MM.1S (cell line): ENCODE results near the gene VEGFC.

Experiments
- DNase-seq: peaks from one replicate; pipeline ENCODE4 v3.0.0-alpha.2; 2015
- H2AFZ ChIP-seq: fragments of 300-600 bp; sonication (generic); 2 replicates; pipeline ENCODE4 v1.6.0; 2016; ENCODE audit warnings: antibody characterized with exemption, low read length
- H3F3A ChIP-seq: fragments of 300-600 bp; sonication (generic); 2 replicates; pipeline ENCODE4 v1.6.1; 2016; ENCODE audit warnings: mild to moderate bottlenecking, antibody characterized with exemption, low read length, moderate library complexity, mixed read lengths; ENCODE audit not compliant: insufficient read depth
- H3K27ac ChIP-seq: fragments of 300-600 bp; sonication (generic); 2 replicates; pipeline ENCODE4 v1.5.1; 2016; ENCODE audit warnings: mild to moderate bottlenecking, low read length
- H3K27me3 ChIP-seq: fragments of 300-600 bp; sonication (generic); replicated peaks from 2 replicates; pipeline ENCODE4 v1.6.0; 2016; ENCODE audit warnings: low read length; ENCODE audit not compliant: insufficient read depth
- H3K36me3 ChIP-seq: fragments of 300-600 bp; sonication (generic); replicated peaks from 2 replicates; pipeline ENCODE4 v1.6.1; 2016; ENCODE audit warnings: mild to moderate bottlenecking, low read length, mixed read lengths; ENCODE audit not compliant: insufficient read depth
- H3K4me1 ChIP-seq: fragments of 300-600 bp; sonication (generic); 2 replicates; pipeline ENCODE4 v1.6.1; 2016; ENCODE audit warnings: low read length, mixed read lengths
- H3K4me2 ChIP-seq: fragments of 300-600 bp; sonication (generic); 2 replicates; pipeline ENCODE4 v1.6.0; 2016; ENCODE audit warnings: low read depth, low read length
- H3K4me3 ChIP-seq: fragments of 300-600 bp; sonication (generic); 2 replicates; pipeline ENCODE4 v1.5.1; 2016; ENCODE audit warnings: low read length, mixed read lengths
- H3K79me2 ChIP-seq: fragments of 300-600 bp; sonication (generic); 2 replicates; pipeline ENCODE4 v1.6.1; 2016; ENCODE audit warnings: mixed run types, low read length, mixed read lengths
- H3K9ac ChIP-seq: fragments of 300-600 bp; sonication (generic); 2 replicates; pipeline ENCODE4 v1.6.1; 2016; ENCODE audit warnings: low read length, mixed read lengths
- H3K9me2 ChIP-seq: fragments of 300-600 bp; sonication (generic); replicated peaks from 2 replicates; pipeline ENCODE4 v1.6.1; 2016; ENCODE audit warnings: mild to moderate bottlenecking, low read length, mixed read lengths; ENCODE audit not compliant: insufficient read depth
- H3K9me3 ChIP-seq: fragments of 300-600 bp; sonication (generic); replicated peaks from 2 replicates; pipeline ENCODE4 v1.6.1; 2016; ENCODE audit warnings: mild to moderate bottlenecking, low read length, mixed read lengths; ENCODE audit not compliant: insufficient read depth
- H4K20me1 ChIP-seq: fragments of 300-600 bp; sonication (generic); 2 replicates; pipeline ENCODE4 v1.6.1; 2016; ENCODE audit warnings: mild to moderate bottlenecking, low read length, moderate library complexity, mixed read lengths; ENCODE audit not compliant: insufficient read depth
- EZH2 ChIP-seq: fragments of 300-600 bp; sonication (generic); optimal IDR thresholded peaks from 2 replicates; pipeline ENCODE3; 2017; ENCODE audit warnings: low read depth, mild to moderate bottlenecking, antibody characterized with exemption, low read length, mixed read lengths
- EZH2phosphoT487 ChIP-seq: fragments of 300-600 bp; sonication (generic); IDR thresholded peaks from 2 replicates; pipeline ENCODE4 v1.6.1; 2018; ENCODE audit warnings: antibody characterized with exemption, low read length
- TF ChIP-seq, protein P1 (sequence below): fragments of 300-600 bp; sonication (generic); IDR thresholded peaks from 2 replicates; pipeline ENCODE4 v1.5.1; 2016; ENCODE audit warnings: antibody characterized with exemption, low read length, mixed read lengths

The VEGFC gene

DNA sequence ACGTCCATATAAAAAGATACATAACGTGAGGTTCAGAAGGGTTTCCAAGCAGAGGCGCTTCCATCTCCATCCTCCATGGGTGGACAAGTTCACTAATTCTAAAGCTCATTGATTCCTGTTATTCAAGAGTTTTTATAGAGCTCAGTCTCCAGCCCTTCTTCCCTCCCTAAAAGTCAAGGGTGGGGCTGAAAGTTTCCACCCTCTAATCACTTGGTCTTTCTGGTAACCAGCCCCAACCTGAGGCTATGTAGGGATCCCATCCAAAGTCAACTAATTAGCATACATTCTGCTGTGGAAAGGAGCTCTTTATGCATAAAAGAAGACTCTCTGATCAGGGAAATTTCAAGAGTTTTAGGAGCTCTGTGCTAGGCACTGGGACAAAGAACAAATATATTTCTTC is 46.9 kb upstream of the VEGFC start:
- Histone ChIP-seq H3K27ac (no peak overlapping the region), H2AFZ (no peak overlapping the region), H3K9ac (no peak overlapping the region), H3K9me2 (no peaks in the 10 kb centered on the region), H3F3A (no peaks in the 10 kb centered on the region), H3K4me2 (no peak overlapping the region), H3K9me3 (no peaks in the 10 kb centered on the region), H3K4me1 (no peaks in the 10 kb centered on the region), H3K27me3 (no peaks in the 10 kb centered on the region), H3K4me3 (no peak overlapping the region), H3K36me3 (no peaks in the 10 kb centered on the region), H3K79me2 (no peaks in the 10 kb centered on the region), H4K20me1 (no peaks in the 10 kb centered on the region)
- DNase-seq = no peak
- TF ChIP-seq, protein P1, sequence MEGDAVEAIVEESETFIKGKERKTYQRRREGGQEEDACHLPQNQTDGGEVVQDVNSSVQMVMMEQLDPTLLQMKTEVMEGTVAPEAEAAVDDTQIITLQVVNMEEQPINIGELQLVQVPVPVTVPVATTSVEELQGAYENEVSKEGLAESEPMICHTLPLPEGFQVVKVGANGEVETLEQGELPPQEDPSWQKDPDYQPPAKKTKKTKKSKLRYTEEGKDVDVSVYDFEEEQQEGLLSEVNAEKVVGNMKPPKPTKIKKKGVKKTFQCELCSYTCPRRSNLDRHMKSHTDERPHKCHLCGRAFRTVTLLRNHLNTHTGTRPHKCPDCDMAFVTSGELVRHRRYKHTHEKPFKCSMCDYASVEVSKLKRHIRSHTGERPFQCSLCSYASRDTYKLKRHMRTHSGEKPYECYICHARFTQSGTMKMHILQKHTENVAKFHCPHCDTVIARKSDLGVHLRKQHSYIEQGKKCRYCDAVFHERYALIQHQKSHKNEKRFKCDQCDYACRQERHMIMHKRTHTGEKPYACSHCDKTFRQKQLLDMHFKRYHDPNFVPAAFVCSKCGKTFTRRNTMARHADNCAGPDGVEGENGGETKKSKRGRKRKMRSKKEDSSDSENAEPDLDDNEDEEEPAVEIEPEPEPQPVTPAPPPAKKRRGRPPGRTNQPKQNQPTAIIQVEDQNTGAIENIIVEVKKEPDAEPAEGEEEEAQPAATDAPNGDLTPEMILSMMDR = no peak
- TF ChIP-seq EZH2 = no peak
- TF ChIP-seq EZH2phosphoT487 = no peak

- no peaks in the 10 kb centered on the region for H4K20me1 ChIP-seq
- no peak for DNase-seq
- H3K27ac ChIP-seq = no peak overlapping the region
- H3K27me3 ChIP-seq = no peaks in the 10 kb centered on the region
- H3K9me3 ChIP-seq = no peaks in the 10 kb centered on the region
- no peaks in the 10 kb centered on the region for H3K9me2 ChIP-seq
- H3K9ac ChIP-seq = no peak overlapping the region
- H3K4me1 ChIP-seq = no peaks in the 10 kb centered on the region
- no peaks in the 10 kb centered on the region for H3K79me2 ChIP-seq
- no peak overlapping the region for H2AFZ ChIP-seq
- no peaks in the 10 kb centered on the region for H3F3A ChIP-seq
- H3K4me3 ChIP-seq = no peak overlapping the region
- no peak overlapping the region for H3K4me2 ChIP-seq
- H3K36me3 ChIP-seq = no peaks in the 10 kb centered on the region
- TF ChIP-seq EZH2 (no peak), EZH2phosphoT487 (no peak)
- TF ChIP-seq, protein P1 = no peak
Measured at GRCh38 chr4:176838601-176839433, 46.1 kb upstream of the VEGFC start.

- H3K79me2 ChIP-seq = no peaks in the 10 kb centered on the region
- H2AFZ ChIP-seq = no peak overlapping the region
- no peak overlapping the region for H3K9ac ChIP-seq
- H3K4me2 ChIP-seq = no peak overlapping the region
- H3K9me2 ChIP-seq = no peaks in the 10 kb centered on the region
- H3K9me3 ChIP-seq = no peaks in the 10 kb centered on the region
- no peaks in the 10 kb centered on the region for H3K4me1 ChIP-seq
- no peak for TF ChIP-seq EZH2phosphoT487
- TF ChIP-seq, protein P1 = no peak
- TF ChIP-seq EZH2 = no peak
- H4K20me1 ChIP-seq = no peaks in the 10 kb centered on the region
- no peaks in the 10 kb centered on the region for H3K27me3 ChIP-seq
- no peak overlapping the region for H3K27ac ChIP-seq
- H3K4me3 ChIP-seq = no peak overlapping the region
- no peaks in the 10 kb centered on the region for H3K36me3 ChIP-seq
- DNase-seq = no peak
- no peaks in the 10 kb centered on the region for H3F3A ChIP-seq
Measured at GRCh38 chr4:176837169-176837895, 44.6 kb upstream of the VEGFC start.
